HEK293 (cell line): ENCODE results near the gene KREMEN2.
A peak's percentile ranks its signal among the peaks of the same experiment; 100 is the strongest.

ENCODE experiments used
- CTCF ChIA-PET: fragments of 350-600 bp; formaldehyde crosslinking; extraction: SDS; loops from one replicate; lab custom pipeline; 2021; ENCODE audit warnings: antibody characterized with exemption; lab: Yijun Ruan, JAX
- POLR2A ChIA-PET: fragments of 300-600 bp; formaldehyde crosslinking; extraction: SDS; loops from one replicate; lab custom pipeline; 2020; ENCODE audit warnings: antibody characterized with exemption, inconsistent platforms; lab: Yijun Ruan, JAX
- H3K27ac ChIP-seq: fragments of 200-500 bp; sonication (Bioruptor generic); 2 replicates; pipeline ENCODE4 v1.5.1; 2014; ENCODE audit warnings: low read depth, low read length, control low read depth, inconsistent platforms; ENCODE audit errors: extremely low read depth
- H3K36me3 ChIP-seq, 2 experiments: fragments of 200-500 bp in 1 of 2; sonication (Bioruptor generic) in 1 of 2; 1 replicate in 1 of 2; 2 replicates in 1 of 2; pipeline ENCODE4 v1.5.1; 2014 to 2017; ENCODE audit warnings: inconsistent platforms in 2 of 2, low read length in 2 of 2; ENCODE audit not compliant: control insufficient read depth in 2 of 2, insufficient read depth in 1 of 2
- H3K4me1 ChIP-seq: fragments of 200-500 bp; sonication (Bioruptor generic); 2 replicates; pipeline ENCODE4 v1.5.1; 2014; ENCODE audit warnings: mild to moderate bottlenecking, low read length, inconsistent platforms; ENCODE audit not compliant: control insufficient read depth, insufficient read depth
- H3K4me3 ChIP-seq: 2 replicates; pipeline ENCODE4 v1.5.1; 2011; ENCODE audit warnings: low read depth, mild to moderate bottlenecking, control low read depth, low read length, moderate library complexity
- H3K9me3 ChIP-seq: fragments of 200-500 bp; sonication (Bioruptor generic); 2 replicates; pipeline ENCODE4 v1.5.1; 2014; ENCODE audit warnings: low read depth, low read length, inconsistent platforms; ENCODE audit not compliant: control insufficient read depth, insufficient read depth
- EGR2 ChIP-seq: fragments of 450-650 bp; formaldehyde crosslinking; IDR thresholded peaks from 2 replicates; pipeline ENCODE4 v1.5.1; 2016; ENCODE audit warnings: low read depth, missing biosample characterization, missing genetic modification characterization
- GLI4 ChIP-seq: fragments of 450-650 bp; formaldehyde crosslinking; IDR thresholded peaks from 2 replicates; pipeline ENCODE4 v1.5.1; 2016; ENCODE audit warnings: missing biosample characterization, missing genetic modification characterization
- GLIS1 ChIP-seq: fragments of 450-650 bp; formaldehyde crosslinking; IDR thresholded peaks from 2 replicates; pipeline ENCODE4 v1.5.1; 2016; ENCODE audit warnings: missing biosample characterization, missing genetic modification characterization
- GLIS2 ChIP-seq: fragments of 450-650 bp; formaldehyde crosslinking; IDR thresholded peaks from 2 replicates; pipeline ENCODE4 v1.5.1; 2016; ENCODE audit warnings: missing biosample characterization, missing genetic modification characterization
- MEIS1 ChIP-seq: sonication (generic); formaldehyde crosslinking; IDR thresholded peaks from 2 replicates; pipeline ENCODE4 v1.8.1; 2022; ENCODE audit warnings: missing genetic modification reagents, mild to moderate bottlenecking, borderline replicate concordance
- REPIN1 ChIP-seq: fragments of 450-650 bp; formaldehyde crosslinking; IDR thresholded peaks from 2 replicates; pipeline ENCODE4 v1.5.1; 2017; ENCODE audit warnings: missing biosample characterization, missing genetic modification characterization, low read depth
- ZBTB1 ChIP-seq: fragments of 450-650 bp; formaldehyde crosslinking; IDR thresholded peaks from 2 replicates; pipeline ENCODE4 v1.5.1; 2016; ENCODE audit warnings: missing biosample characterization, missing genetic modification characterization
- ZBTB8A ChIP-seq: fragments of 450-650 bp; formaldehyde crosslinking; IDR thresholded peaks from 2 replicates; pipeline ENCODE4 v1.5.1; 2016; ENCODE audit warnings: missing biosample characterization, missing genetic modification characterization
- ZFHX2 ChIP-seq: fragments of 450-650 bp; formaldehyde crosslinking; conservative IDR thresholded peaks from 2 replicates; pipeline ENCODE4 v1.5.1; 2016; ENCODE audit warnings: missing biosample characterization, missing genetic modification characterization
- ZNF132 ChIP-seq: fragments of 450-650 bp; formaldehyde crosslinking; IDR thresholded peaks from 2 replicates; pipeline ENCODE4 v1.5.1; 2017; ENCODE audit warnings: missing biosample characterization, missing genetic modification characterization, borderline replicate concordance
- ZNF157 ChIP-seq: fragments of 450-650 bp; formaldehyde crosslinking; IDR thresholded peaks from 2 replicates; pipeline ENCODE4 v1.5.1; 2016; ENCODE audit warnings: missing biosample characterization, missing genetic modification characterization
- ZNF302 ChIP-seq: fragments of 450-650 bp; formaldehyde crosslinking; IDR thresholded peaks from 2 replicates; pipeline ENCODE4 v1.5.1; 2016; ENCODE audit warnings: missing biosample characterization, missing genetic modification characterization, low read depth
- ZNF394 ChIP-seq: fragments of 450-650 bp; formaldehyde crosslinking; IDR thresholded peaks from 2 replicates; pipeline ENCODE4 v1.5.1; 2016; ENCODE audit warnings: missing biosample characterization, missing genetic modification characterization, mild to moderate bottlenecking, moderate library complexity, borderline replicate concordance
- ZNF488 ChIP-seq: fragments of 450-650 bp; formaldehyde crosslinking; IDR thresholded peaks from 2 replicates; pipeline ENCODE4 v1.5.1; 2016; ENCODE audit warnings: missing biosample characterization, missing genetic modification characterization
- ZNF596 ChIP-seq: fragments of 450-650 bp; IDR thresholded peaks from 2 replicates; pipeline ENCODE4 v1.5.0; 2018; ENCODE audit warnings: missing biosample characterization, mild to moderate bottlenecking, missing genetic modification characterization, moderate library complexity
- TF ChIP-seq, protein P1 (sequence below): fragments of 450-650 bp; formaldehyde crosslinking; IDR thresholded peaks from 2 replicates; pipeline ENCODE4 v1.5.1; 2016; ENCODE audit warnings: missing biosample characterization, missing genetic modification characterization
- TF ChIP-seq, protein P2 (sequence below): fragments of 450-650 bp; formaldehyde crosslinking; IDR thresholded peaks from 2 replicates; pipeline ENCODE4 v1.5.1; 2016; ENCODE audit warnings: missing biosample characterization, missing genetic modification characterization

KREMEN2 gene

DNA sequence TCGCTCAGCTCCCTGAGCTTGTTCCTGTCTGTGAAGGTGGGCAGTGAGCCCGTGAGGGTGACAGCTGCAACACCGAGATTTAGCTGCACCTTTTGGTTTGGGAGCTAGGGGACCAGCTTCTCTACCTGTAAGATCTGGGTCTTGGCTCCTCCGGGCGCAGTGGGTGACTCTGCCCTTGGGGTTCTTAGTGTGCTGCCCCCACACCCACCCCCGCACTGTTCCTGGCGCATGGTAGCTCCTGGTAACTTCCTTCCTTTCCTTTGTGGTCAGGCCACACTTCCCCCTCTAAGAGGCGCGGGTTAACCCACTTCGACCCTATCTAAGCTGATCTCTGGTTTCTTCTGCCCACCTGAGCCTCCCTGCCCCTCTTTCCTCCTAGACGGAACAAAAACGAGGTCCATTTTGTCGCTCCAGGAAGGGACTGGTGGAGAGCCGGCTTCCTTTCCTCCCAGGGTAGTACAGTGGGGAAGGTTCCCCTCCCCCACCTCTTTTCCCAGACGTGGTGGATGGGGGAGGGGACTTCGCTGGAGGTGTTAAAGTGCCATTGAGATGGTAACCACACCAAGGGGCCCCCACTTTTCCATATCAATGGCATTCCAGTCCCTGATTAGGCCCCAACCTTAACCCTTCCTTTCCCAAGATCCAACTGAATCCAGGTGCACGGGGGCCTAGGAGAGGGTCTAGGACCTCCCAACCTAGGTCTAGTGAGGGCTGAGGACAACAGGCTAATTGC, 44.0 kb downstream of the KREMEN2 start:
- ChIA-PET POLR2A (interaction anchor here (12.4 kb wide), 1 partner anchor 16 kb away, joined by 247 read pairs; the partner anchor contains the start of genes CLDN6, HCFC1R1, THOC6 and TNFRSF12A), CTCF (interaction anchor here (0.6 to 9.6 kb wide), 2 partner anchors 23 to 109 kb away, joined by 3 to 149 read pairs; no protein-coding TSS in a partner anchor)
- H3K36me3 ChIP-seq, result no peaks in the 10 kb centered on the region
- H3K9me3 ChIP-seq, result no peaks in the 10 kb centered on the region
- H3K4me3 ChIP-seq, result no peak overlapping the region
- no peak for TF ChIP-seq ZNF157
- TF ChIP-seq EGR2 (tag by site-specific recombination), result peak; percentile 73
- TF ChIP-seq, protein P1, sequence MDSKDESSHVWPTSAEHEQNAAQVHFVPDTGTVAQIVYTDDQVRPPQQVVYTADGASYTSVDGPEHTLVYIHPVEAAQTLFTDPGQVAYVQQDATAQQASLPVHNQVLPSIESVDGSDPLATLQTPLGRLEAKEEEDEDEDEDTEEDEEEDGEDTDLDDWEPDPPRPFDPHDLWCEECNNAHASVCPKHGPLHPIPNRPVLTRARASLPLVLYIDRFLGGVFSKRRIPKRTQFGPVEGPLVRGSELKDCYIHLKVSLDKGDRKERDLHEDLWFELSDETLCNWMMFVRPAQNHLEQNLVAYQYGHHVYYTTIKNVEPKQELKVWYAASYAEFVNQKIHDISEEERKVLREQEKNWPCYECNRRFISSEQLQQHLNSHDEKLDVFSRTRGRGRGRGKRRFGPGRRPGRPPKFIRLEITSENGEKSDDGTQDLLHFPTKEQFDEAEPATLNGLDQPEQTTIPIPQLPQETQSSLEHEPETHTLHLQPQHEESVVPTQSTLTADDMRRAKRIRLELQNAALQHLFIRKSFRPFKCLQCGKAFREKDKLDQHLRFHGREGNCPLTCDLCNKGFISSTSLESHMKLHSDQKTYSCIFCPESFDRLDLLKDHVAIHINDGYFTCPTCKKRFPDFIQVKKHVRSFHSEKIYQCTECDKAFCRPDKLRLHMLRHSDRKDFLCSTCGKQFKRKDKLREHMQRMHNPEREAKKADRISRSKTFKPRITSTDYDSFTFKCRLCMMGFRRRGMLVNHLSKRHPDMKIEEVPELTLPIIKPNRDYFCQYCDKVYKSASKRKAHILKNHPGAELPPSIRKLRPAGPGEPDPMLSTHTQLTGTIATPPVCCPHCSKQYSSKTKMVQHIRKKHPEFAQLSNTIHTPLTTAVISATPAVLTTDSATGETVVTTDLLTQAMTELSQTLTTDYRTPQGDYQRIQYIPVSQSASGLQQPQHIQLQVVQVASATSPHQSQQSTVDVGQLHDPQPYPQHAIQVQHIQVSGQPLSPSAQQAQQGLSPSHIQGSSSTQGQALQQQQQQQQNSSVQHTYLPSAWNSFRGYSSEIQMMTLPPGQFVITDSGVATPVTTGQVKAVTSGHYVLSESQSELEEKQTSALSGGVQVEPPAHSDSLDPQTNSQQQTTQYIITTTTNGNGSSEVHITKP (tag by site-specific recombination), result peak; percentile 45; the same call in 1 of the 2 replicates
- TF ChIP-seq ZNF132 (tag by site-specific recombination), result no peak
- TF ChIP-seq ZFHX2 (tag by site-specific recombination), result peak; percentile 61
- no peak for TF ChIP-seq ZNF394
- no peak for TF ChIP-seq ZNF488 (tag by site-specific recombination)
- TF ChIP-seq ZNF302 (tag by site-specific recombination), result no peak
- H3K27ac ChIP-seq, result no peak overlapping the region
- H3K4me1 ChIP-seq, result no peaks in the 10 kb centered on the region; the same call in 1 of the 2 replicates

GRCh38 chr16:3008690-3009037, 44.6 kb downstream of the KREMEN2 start:
- Histone ChIP-seq H3K27ac (no peak overlapping the region), H3K4me1 (no peaks in the 10 kb centered on the region; the same call in 1 of the 2 replicates)
- no peak for TF ChIP-seq MEIS1 (CRISPR knock-in tag)
- TF ChIP-seq ZFHX2 (tag by site-specific recombination), result peak; percentile 50
- TF ChIP-seq EGR2 (tag by site-specific recombination), result peak; percentile 63; the same call in 1 of the 2 replicates
- TF ChIP-seq, all 188 proteins: peak for 2
- CTCF ChIA-PET, result interaction anchor here (9.6 kb wide), 1 partner anchor 22 kb away, joined by 149 read pairs; no protein-coding TSS in a partner anchor
- H3K9me3 ChIP-seq, result no peaks in the 10 kb centered on the region
- H3K4me3 ChIP-seq, result no peak overlapping the region
- no peaks in the 10 kb centered on the region for H3K36me3 ChIP-seq
- POLR2A ChIA-PET, result interaction anchor here (12.4 kb wide), 1 partner anchor 15 kb away, joined by 247 read pairs; the partner anchor contains the start of genes CLDN6, HCFC1R1, THOC6 and TNFRSF12A

GRCh38 chr16:3009568-3010390, 45.7 kb downstream of the KREMEN2 start:
- TF ChIP-seq ZBTB8A (tag by site-specific recombination) (peak; percentile 79), REPIN1 (no peak), ZBTB1 (tag by site-specific recombination) (no peak), GLIS2 (0 out of 2 replicates have a peak, but pooled peaks have one; percentile 16), GLIS1 (tag by site-specific recombination) (peak; percentile 94), GLI4 (no peak), ZNF596 (tag by site-specific recombination) (no peak)
- TF ChIP-seq, protein P2, sequence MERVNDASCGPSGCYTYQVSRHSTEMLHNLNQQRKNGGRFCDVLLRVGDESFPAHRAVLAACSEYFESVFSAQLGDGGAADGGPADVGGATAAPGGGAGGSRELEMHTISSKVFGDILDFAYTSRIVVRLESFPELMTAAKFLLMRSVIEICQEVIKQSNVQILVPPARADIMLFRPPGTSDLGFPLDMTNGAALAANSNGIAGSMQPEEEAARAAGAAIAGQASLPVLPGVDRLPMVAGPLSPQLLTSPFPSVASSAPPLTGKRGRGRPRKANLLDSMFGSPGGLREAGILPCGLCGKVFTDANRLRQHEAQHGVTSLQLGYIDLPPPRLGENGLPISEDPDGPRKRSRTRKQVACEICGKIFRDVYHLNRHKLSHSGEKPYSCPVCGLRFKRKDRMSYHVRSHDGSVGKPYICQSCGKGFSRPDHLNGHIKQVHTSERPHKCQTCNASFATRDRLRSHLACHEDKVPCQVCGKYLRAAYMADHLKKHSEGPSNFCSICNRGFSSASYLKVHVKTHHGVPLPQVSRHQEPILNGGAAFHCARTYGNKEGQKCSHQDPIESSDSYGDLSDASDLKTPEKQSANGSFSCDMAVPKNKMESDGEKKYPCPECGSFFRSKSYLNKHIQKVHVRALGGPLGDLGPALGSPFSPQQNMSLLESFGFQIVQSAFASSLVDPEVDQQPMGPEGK, result peak; percentile 43; the same call in 1 of the 2 replicates
- POLR2A ChIA-PET, result interaction anchor here (12.4 kb wide), 1 partner anchor 14 kb away, joined by 247 read pairs; the partner anchor contains the start of genes CLDN6, HCFC1R1, THOC6 and TNFRSF12A
- Histone ChIP-seq H3K4me1 (no peaks in the 10 kb centered on the region; the same call in 1 of the 2 replicates), H3K27ac (no peak overlapping the region), H3K9me3 (no peaks in the 10 kb centered on the region), H3K4me3 (no peak overlapping the region), H3K36me3 (no peaks in the 10 kb centered on the region)
- CTCF ChIA-PET, result interaction anchor here (0.6 to 1.3 kb wide), 4 partner anchors 10 to 156 kb away, joined by 3 to 6 read pairs (median 4); partner anchors contain the start of gene TNFRSF12A
